ENCODE results near the gene HOXC10.

Gene HOXC10

DNA sequence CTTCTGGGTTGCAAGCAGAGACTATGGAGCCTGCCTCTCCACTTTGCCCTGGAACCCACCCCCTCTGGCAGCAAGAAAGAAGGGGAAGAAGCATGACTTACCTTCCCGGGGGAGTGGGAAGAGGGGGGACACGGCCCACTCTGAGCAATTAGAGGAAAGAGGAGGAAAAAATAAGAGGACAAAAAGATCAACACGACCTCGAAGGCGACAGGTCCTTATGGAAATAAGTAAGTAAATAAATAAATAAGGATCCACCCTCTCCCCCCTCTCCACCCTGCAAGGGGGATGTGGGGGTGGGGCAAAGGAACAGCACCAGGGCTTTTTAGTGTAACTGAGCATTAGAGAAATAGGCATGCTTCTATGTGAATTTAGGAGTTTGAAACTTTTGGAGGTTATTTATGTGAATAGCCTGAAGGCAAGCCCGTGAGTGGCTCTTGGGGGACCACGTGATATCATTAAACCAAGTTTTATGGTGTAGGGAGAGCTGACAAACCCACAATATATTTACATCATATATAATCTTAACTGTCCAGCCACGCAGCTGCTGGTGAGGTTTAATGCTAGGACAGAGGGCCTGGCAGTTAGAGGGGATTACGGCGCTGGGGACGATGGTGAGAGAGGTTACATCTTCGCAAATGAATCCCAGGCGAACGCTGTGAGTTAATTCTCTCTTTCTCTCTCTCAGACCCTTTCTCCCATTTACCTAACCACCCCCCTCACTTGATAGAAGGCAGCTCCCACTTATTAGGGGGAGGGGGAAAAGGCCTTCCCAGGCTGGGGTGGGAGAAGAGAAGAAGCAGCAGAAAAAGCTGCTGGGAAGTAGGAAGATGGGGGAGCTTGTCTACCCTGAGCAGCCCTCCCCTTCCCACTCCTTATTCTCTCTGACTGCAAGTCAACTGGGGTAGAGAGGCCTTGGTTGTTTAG, 52.7 kb downstream of the HOXC10 start:
- in situ Hi-C loops (cut with MboI; ENCODE audit: low sequenced_read_pairs): no loop called here

DNA sequence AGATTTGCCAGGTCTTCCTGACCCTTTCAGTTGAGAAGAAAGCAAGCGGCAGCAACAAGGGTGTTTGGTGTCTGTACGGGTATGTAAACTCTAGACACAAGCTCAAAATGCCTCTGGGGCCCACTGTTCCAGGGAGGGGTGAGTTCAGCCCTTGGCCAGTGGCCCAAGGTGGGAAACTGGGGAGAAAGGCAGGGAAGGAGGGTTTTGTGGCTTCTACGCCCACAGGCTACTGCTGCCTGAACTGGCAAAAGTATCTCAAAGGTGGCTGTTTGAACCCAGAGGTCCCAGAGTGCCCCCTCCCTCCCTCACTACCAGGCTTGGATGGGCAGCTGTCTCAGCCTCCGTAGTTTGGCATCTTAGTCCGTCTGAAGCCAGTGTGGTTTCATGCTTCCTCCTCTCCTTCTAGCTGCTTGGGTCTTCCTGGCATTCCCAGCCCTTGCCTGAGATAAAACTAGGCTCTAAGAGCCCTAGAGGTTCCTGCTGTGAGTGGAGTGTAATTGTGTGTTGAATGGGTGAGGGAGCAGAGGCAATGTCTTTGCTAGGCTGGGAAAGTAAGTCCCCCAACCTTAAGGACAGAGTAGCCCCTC, 53.4 kb downstream of the HOXC10 start:
- in situ Hi-C loops (cut with MboI; ENCODE audit: low sequenced_read_pairs): no loop called here

DNA sequence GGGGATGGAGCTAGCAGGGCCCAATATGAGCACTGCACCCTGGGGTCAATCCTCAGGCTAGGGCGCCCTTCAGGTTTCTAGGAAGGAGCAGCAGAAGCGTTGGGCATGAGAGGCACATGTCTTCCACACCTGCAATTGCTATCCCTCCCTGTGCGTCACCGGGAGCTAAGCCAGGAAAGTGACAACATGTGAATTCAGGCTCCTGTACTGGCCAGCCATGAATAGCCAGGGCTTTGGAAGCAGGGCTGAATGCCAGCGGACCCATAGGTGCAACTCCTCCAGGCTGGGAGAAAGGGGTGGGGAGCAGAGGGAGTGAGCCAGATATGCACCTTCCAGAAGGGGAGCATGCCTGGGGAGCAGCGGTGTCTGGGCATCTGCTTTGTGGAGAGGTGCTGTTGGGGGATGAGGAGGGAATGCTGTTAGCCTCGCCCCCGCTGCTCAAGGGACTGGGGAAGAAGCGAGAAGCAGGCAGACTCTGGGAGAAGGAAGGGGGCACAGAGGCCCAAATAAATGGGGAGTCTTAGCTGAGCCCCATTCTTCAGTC, 54.0 kb downstream of the HOXC10 start:
- in situ Hi-C loops (cut with MboI; ENCODE audit: low sequenced_read_pairs): no loop called here

DNA sequence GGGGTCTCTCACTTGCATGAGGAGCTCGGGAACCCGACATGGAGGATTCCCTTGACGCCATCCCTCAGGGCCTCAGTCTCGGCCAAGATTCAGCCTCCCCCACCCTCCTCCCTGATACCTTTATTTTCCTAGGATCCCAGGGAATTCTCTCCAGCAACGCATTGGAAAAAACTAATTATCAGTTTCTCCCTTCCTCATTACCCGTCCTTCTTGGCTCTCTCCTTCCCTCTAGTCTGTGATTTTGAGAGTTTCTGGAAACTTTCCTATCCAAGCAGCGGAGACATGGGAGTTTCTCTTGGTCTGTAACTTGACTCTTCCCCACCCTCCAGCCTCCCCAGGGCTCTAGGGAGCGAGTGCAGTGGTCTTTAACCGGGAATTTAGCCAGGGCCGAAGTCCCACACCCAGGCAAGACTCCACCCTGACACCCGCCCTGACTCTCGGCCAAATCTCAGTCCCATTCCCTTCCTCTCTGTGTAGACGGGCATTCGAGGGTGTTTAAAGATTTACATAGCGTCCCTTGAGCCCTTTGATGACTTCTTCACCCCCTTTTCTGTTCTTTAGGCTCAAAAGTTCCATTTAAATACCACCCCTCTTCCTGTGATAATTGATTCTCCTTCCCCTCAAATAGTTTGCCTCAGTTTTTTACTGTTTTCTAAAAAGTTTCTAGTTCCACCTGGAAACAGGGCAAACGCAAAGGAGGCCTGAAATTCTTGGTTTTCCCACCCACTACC, 54.6 kb downstream of the HOXC10 start:
- in situ Hi-C loops (cut with MboI; ENCODE audit: low sequenced_read_pairs): no loop called here
